GM18858 (cell line): ENCODE data around the gene ZNF831.

Experiments
- ATAC-seq: cut with Tn5 transposase; IDR thresholded peaks from one replicate; pipeline ENCODE4 v1.9.1; 2021; ENCODE audit not compliant: unreplicated experiment

The ZNF831 gene

DNA sequence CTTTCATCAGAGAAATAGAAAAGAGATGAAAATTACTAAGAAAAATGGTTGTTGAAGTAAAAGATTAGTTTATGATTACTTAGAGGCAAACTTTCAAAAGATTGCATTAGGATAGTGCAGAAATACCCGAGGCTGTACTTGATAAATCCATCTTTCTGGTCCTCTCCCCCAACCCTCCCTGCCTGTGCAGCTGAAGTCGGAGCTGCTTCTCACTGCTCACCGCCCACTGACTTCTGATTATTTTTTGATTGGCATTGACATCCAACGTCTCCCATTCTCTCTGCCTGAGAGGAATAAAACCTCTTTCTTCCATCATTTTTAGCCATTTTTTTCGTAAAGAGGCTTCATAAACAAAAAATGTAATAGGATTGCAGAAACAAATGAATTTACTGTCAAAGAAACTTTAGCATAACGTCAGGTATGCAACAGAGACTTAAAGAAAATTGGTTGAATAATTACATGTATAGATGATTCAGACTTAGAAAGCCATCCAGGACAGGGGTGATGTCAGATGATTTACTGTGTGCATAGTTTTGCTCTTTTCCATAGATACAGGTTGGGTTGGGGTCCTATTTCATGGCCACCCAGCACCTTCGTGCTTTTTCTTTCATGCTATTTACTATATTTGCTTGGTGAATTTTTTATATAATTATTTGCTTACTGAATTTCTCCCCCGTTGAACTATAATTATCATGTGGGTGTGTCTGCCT lies 83.2 kb downstream of the ZNF831 start:
- ATAC-seq = no peak

DNA sequence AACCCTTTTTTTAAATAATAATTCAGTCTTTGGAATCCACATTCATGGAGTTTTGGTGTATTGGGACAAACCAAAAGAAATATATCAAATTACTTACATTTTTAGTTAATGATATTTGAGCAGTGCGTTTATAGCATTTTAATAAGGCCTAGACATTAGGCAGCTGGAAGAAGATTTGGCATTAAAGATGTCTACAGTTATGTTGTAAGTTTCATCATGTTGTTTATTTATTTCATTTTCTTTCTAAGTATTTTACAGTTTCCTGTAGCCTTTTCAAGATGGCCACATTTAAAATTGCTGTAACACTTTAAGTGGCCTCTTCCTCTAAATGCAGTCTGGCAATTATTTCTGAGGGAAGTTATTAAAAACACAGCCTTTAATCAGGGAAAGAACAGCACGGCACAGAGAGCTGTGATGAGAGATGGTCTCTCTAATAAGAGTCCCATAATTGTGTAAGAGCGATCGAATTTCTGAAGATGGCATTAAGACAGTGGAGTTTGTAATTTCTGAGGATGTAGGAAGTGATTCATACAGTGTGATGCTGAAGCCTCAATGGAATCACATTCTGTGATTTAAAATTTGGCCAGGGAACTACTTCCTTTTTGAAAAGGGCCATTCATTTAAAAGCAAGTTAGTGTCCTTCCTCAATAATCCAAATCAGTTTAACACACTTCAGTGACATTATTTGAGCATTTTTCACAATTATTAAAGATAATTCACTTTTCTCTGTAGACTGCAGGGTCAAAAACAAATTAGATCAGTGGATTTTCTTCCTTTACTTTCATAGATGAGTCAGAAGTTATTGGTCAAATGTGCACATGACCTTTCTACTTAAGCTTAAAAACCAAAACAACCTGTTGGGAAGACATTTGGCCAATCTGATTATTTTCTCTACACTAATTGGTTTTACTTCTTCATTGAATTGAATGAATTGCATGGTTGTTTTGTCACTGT lies 84.4 kb downstream of the ZNF831 start:
- no peak for ATAC-seq

DNA sequence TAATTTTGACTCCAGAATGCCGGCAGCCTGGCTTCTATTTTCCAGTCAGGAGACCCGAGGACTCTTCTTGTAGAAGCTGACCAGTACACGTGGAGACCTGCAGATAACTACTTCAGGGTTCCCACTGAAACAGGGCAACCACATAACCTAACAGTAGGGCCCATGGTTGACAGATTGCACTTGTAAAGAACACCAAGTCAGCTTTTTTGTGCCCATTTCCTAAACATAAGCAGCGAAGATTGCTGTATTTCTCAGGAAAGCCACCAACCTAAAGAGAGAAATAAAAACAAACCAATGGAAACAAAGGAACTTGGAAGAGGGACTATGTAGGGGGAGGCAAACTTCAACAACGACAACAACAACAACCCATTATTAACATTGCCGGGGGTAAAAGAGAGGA lies 86.7 kb downstream of the ZNF831 start:
- ATAC-seq = no peak

DNA sequence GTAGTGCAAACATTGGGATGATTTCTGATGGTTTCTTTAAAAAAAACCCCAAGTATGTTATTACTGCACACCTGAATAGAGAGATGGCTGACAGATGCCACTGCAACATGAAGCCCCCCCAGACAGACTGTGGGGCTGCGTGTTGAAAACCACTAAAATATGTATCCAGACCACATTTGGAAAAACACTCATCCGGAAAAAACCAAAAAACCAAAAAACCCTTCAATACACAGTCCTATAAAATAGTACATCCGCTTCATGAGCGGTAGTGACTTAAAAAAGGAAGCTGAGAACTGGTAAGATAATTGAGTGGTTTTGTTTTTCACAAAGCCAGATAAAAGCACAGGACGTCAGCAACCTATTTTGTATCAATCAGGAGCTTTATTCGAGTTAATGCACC lies 89.7 kb downstream of the ZNF831 start:
- no peak for ATAC-seq

- ATAC-seq = no peak
Observed at GRCh38 chr20:59253779-59254319, 90.2 kb downstream of the ZNF831 start.

DNA sequence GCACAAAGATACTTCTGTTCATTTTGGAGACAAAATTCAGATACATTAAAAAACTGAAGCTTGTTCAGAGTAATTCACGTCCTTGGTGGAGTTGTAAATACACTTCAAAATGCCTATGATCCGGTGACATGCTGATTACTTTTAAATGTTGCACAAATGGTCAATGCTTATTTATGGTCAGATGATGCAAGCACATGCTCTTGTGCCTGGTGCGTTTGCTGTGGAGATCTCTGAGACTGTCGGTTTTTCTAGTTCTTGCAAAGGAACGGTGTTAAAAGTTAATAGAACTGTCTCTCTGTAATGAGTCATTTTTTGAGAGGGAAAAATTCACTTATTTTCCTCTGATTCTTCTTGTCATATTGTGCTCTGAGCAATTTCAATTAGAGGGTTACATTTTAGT lies 91.6 kb downstream of the ZNF831 start:
- no peak for ATAC-seq

DNA sequence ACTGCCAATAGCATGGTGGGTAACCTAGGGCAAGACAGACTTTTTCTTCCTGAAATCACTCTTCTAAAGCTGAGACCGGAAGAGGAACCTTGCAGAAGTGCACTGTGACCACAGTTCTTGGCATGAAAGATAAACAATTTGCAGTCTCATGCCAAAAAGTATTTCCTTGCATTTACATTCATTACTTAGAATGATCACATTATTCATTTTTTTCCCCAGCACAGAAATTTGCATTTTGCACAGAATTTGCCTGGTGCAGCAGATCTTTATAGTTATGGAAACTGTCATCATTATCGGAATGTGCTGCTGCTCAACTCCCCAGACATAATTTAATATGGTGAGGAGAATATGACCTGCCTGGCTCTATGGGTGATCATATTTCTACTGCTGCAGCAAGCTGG lies 94.6 kb downstream of the ZNF831 start:
- ATAC-seq = no peak

GRCh38 chr20:59259946-59260345 lies 96.3 kb downstream of the ZNF831 start:
- ATAC-seq = no peak

GRCh38 chr20:59265298-59265697 lies 101.7 kb downstream of the ZNF831 start:
- ATAC-seq = no peak

DNA sequence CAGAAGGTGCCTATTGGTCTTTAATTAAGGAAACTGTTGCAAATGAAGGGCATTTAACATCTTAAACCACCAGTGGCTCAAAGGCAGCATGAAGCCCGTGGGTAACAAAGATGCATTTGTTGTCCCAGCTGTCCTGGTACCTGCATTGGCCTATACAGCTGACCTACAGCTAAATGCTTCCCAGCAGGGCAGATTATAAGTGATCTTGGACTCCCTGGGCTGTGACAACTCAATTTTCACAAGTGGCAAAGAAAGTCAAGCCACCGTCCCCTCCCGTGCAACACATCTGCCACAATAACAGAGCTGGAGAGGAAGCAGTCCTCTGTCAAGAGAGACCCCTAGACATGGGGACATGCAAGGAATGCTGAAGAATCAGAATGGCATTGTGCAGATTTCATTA lies 105.2 kb downstream of the ZNF831 start:
- ATAC-seq = no peak

DNA sequence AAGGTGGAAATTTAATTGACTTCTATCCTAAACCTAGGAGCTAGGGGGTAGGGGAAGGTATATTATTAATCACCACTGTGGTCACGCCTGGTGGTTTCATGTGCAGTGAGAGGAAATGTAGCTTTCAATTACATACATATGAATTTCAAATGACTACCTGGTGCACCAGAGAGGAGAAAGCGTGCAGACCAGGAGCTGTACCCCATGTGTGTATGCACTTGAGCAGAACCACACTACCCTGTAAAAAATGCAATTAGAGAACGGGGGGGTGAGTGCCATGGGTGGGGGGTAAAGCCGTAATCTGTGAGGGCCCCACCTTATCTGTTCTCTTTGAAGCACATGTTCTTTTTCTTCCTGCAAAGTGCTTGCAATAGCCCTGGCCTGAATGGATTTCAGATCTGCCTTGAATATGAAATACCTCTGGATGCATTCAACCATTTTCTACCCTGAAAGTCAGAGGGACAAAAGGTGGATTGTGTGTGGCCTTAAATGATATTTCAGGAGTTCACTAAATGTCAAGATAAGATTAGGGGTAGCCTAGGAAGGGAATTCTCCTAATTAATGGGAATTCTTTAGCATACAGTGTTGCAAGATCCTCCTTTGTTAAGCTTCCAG lies 105.9 kb downstream of the ZNF831 start:
- no peak for ATAC-seq

- ATAC-seq = no peak
Observed at GRCh38 chr20:59270380-59270779, 106.8 kb downstream of the ZNF831 start.

DNA sequence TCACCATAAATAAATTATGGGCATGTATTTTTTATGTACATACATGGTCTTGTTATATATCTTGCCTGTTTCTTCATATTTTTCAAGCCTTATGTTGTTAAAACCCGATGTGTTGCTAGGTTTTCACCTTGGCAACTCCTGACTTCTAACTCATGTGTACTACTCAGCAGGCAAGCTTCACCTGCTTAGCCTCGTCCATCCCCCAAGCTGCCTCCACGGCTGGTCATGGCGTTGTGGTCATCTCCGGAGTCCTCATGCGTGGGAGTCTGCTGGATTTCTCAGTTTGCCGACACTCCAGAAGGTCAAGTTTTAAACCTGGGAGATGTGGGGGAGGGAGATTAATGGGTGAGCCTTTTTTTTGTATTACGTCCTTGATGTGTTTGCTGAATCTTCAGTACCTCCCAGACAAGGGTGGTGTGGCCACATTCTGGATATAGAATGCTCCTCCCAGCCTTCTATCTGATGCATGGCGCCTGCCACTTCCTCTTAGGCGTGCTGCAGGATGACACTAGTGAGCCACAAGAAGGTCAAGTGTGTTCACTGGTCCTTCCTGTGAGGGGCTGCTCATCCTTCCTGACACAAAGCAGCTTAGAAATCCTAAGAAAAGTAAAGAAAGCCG lies 110.2 kb downstream of the ZNF831 start:
- ATAC-seq = no peak

DNA sequence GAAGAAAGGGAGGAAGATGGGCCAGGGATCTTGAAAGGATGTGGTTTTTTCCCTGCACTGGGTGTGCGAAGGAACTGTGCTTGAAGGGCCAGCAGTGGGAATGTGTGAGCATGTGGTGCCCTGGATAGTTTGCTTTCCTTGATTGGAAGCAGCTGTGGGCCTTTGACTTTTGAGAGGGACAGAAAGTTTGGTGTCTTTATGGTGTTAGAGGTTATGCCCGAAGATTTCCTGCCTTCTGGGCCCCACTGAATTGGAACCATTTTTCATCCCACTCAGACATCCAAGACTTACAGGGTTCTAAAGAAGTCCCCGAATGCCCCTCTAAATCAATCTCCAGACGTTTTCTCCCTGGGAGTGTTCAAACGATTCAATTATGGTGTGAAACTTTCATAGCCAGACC lies 113.3 kb downstream of the ZNF831 start:
- ATAC-seq = no peak

DNA sequence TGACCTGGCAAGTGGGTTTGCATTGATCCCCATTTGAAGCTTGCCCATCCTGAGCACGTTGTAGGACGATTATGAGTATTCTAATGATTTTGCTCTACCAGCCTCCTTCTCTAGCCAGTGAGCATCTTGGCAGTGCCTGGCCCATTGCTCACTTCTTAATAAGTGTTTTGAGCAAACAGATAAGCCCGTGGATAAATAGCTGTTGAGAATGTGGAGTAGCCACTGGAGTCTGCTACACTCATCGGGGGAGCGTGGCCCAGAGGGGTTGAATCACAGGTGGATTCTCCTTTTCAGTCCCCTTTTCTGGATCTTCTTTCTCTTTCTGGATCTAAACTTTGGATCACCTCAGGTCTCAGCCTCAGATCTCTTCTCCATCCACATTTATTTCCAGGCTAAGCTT lies 120.8 kb downstream of the ZNF831 start:
- ATAC-seq = no peak

DNA sequence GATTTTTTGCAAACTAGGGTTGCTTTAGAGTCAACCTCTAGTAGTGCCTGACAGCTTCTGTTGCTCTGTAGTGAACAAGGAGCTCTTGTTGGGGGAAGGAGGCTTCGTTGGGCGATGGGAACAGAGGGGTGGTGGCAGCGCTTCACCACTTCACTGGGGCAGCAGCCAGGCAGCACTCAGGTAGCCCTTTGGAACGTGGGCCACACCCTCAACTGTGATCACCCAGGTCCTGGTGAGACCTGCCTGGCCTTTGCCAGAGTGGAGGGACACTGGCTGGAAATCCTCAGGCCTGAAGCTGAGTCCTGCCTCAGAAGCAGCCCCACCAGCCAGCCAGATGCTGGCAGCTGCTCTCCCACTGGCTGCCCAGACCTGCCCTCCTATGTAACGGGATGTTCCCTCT lies 126.4 kb downstream of the ZNF831 start:
- ATAC-seq = no peak

- ATAC-seq = no peak
Observed at GRCh38 chr20:59291740-59292383, 128.2 kb downstream of the ZNF831 start.

GRCh38 chr20:59295531-59295930 lies 131.9 kb downstream of the ZNF831 start:
- no peak for ATAC-seq

GRCh38 chr20:59297686-59298085 lies 134.1 kb downstream of the ZNF831 start:
- ATAC-seq = no peak

GRCh38 chr20:59299945-59300332 lies 136.3 kb downstream of the ZNF831 start:
- no peak for ATAC-seq
